PC-9 (cell line): ENCODE measurements around the gene NADSYN1. TPM values are rescaled to one million over a fixed set of nuclear protein-coding genes. Genes with fewer than 3 reads are reported as not detected.

Experiments used
- BruUV-seq: library from RNA; stranded (reverse); fragments of 400-500 nt; replicated peaks from 2 replicates; lab custom pipeline; 2021; lab: Mats Ljungman, UMichigan
- CTCF ChIA-PET: fragments of 300-600 bp; sonication (Branson Sonifier 250); formaldehyde crosslinking; loops from one replicate; lab custom pipeline; 2022; ENCODE audit warnings: antibody characterized with exemption; lab: Charles Lee
- POLR2A ChIA-PET: fragments of 300-600 bp; sonication (Branson Sonifier 250); formaldehyde crosslinking; loops from one replicate; lab custom pipeline; 2022; ENCODE audit warnings: antibody characterized with exemption; ENCODE audit not compliant: unreplicated experiment; lab: Charles Lee
- DNase-seq, 2 experiments: peaks; one replicate each; pipeline versions ENCODE4 v3.0.0 to v3.0.0-alpha.2; 2015 to 2022; ENCODE audit warnings: mixed read lengths in 1 of 2
- H2AFZ ChIP-seq: fragments of 200-600 bp; sonication (generic); 2 replicates; pipeline ENCODE4 v1.8.1; 2017; ENCODE audit warnings: antibody characterized with exemption
- H3F3A ChIP-seq: fragments of 200-600 bp; sonication (generic); 2 replicates; pipeline ENCODE4 v1.8.1; 2017; ENCODE audit warnings: antibody characterized with exemption, mild to moderate bottlenecking, low read depth; ENCODE audit not compliant: insufficient read depth
- H3K27ac ChIP-seq: fragments of 200-600 bp; sonication (generic); 2 replicates; pipeline ENCODE4 v1.6.1; 2016; ENCODE audit warnings: mixed run types
- H3K27me3 ChIP-seq: fragments of 200-600 bp; sonication (generic); 2 replicates; pipeline ENCODE4 v1.6.1; 2016; ENCODE audit warnings: low read depth, mixed run types; ENCODE audit not compliant: insufficient read depth
- H3K36me3 ChIP-seq: fragments of 200-600 bp; sonication (generic); 2 replicates; pipeline ENCODE4 v1.6.1; 2016; ENCODE audit warnings: low read depth, mixed run types
- H3K4me1 ChIP-seq: fragments of 200-600 bp; sonication (generic); replicated peaks from 2 replicates; pipeline ENCODE4 v1.6.1; 2016; ENCODE audit warnings: mixed run types; ENCODE audit not compliant: insufficient read depth
- H3K4me2 ChIP-seq: fragments of 200-600 bp; sonication (generic); 2 replicates; pipeline ENCODE4 v1.6.1; 2017; ENCODE audit warnings: mixed run types
- H3K4me3 ChIP-seq: fragments of 200-600 bp; sonication (generic); 2 replicates; pipeline ENCODE4 v1.6.1; 2016; ENCODE audit warnings: mixed run types
- H3K79me2 ChIP-seq: fragments of 200-600 bp; sonication (generic); 2 replicates; pipeline ENCODE4 v1.6.1; 2017; ENCODE audit warnings: low read depth, mixed run types
- H3K9me2 ChIP-seq: fragments of 200-600 bp; sonication (generic); 2 replicates; pipeline ENCODE4 v1.8.1; 2017; ENCODE audit warnings: mild to moderate bottlenecking; ENCODE audit not compliant: insufficient read depth
- H3K9me3 ChIP-seq: fragments of 200-600 bp; sonication (generic); 2 replicates; pipeline ENCODE4 v1.8.1; 2016; ENCODE audit warnings: low read depth; ENCODE audit not compliant: insufficient read depth
- H4K20me1 ChIP-seq: fragments of 200-600 bp; sonication (generic); 2 replicates; pipeline ENCODE4 v1.8.1; 2017; ENCODE audit not compliant: insufficient read depth
- CTCF ChIP-seq: fragments of 200-600 bp; sonication (generic); conservative IDR thresholded peaks from 2 replicates; pipeline ENCODE4 v1.6.1; 2017; ENCODE audit warnings: mixed run types, antibody characterized with exemption, mild to moderate bottlenecking, moderate library complexity
- EZH2 ChIP-seq: fragments of 200-600 bp; sonication (generic); IDR thresholded peaks from 2 replicates; pipeline ENCODE4 v1.8.0; 2017; ENCODE audit warnings: antibody characterized with exemption, low read depth
- intact Hi-C: fragments of 100-400 bp; cut with micrococcal nuclease; formaldehyde crosslinking; loops from one replicate; pipeline ENCODE4 v1.10.0; 2022; ENCODE audit not compliant: unreplicated experiment
- total RNA-seq: library from RNA; stranded (reverse); gene quantifications from 2 replicates; pipeline ENCODE4 v1.2.3, GENCODE V29; 2021

The NADSYN1 gene
- total RNA-seq, 1 experiment from 2014 or later: 118 TPM

GRCh38 chr11:71482746-71483364 lies 29.9 kb downstream of the NADSYN1 start:
- no peaks in the 10 kb centered on the region for H3K27me3 ChIP-seq
- no peaks in the 10 kb centered on the region for H3K79me2 ChIP-seq
- TF ChIP-seq CTCF (no peak), EZH2 (no peak)
- H3F3A ChIP-seq: peaks cover 33% of the 10 kb centered on the region
- peaks cover 27% of the 10 kb centered on the region for H3K4me1 ChIP-seq
- intact Hi-C loops: no loop called here
- H3K4me2 ChIP-seq: no peak overlapping the region
- ChIA-PET CTCF (no interaction called here), POLR2A (no interaction called here)
- no peak overlapping the region for H3K4me3 ChIP-seq
- no peaks in the 10 kb centered on the region for H3K9me3 ChIP-seq
- DNase-seq: no peak
- H3K9me2 ChIP-seq: no peaks in the 10 kb centered on the region
- no peak overlapping the region for H3K27ac ChIP-seq
- H4K20me1 ChIP-seq: no peaks in the 10 kb centered on the region
- H3K36me3 ChIP-seq: peaks cover 40% of the 10 kb centered on the region
- H2AFZ ChIP-seq: no peak overlapping the region
- no TSS peak for BruUV-seq

GRCh38 chr11:71483692-71484091 lies 30.7 kb downstream of the NADSYN1 start:
- H3K4me1 ChIP-seq: peaks cover 36% of the 10 kb centered on the region
- H3K4me2 ChIP-seq: no peak overlapping the region
- DNase-seq: no peak
- no peaks in the 10 kb centered on the region for H3K27me3 ChIP-seq
- BruUV-seq: no TSS peak
- H3K9me3 ChIP-seq: no peaks in the 10 kb centered on the region
- H2AFZ ChIP-seq: no peak overlapping the region
- H3K9me2 ChIP-seq: no peaks in the 10 kb centered on the region
- TF ChIP-seq EZH2 (no peak), CTCF (no peak)
- POLR2A ChIA-PET: no interaction called here
- peaks cover 33% of the 10 kb centered on the region for H3K36me3 ChIP-seq
- no peak overlapping the region for H3K4me3 ChIP-seq
- intact Hi-C loops: no loop called here
- H3F3A ChIP-seq: peaks cover 34% of the 10 kb centered on the region
- no peak overlapping the region for H3K27ac ChIP-seq
- no peaks in the 10 kb centered on the region for H4K20me1 ChIP-seq
- no peaks in the 10 kb centered on the region for H3K79me2 ChIP-seq
- CTCF ChIA-PET: no interaction called here

- Histone ChIP-seq H3K36me3 (peaks cover 31% of the 10 kb centered on the region), H3K4me2 (no peak overlapping the region), H3K9me3 (no peaks in the 10 kb centered on the region), H4K20me1 (no peaks in the 10 kb centered on the region), H3K27me3 (no peaks in the 10 kb centered on the region), H3K4me3 (no peak overlapping the region), H3K9me2 (no peaks in the 10 kb centered on the region), H3K4me1 (peaks cover 41% of the 10 kb centered on the region), H3F3A (peaks cover 34% of the 10 kb centered on the region), H3K79me2 (no peaks in the 10 kb centered on the region), H3K27ac (no peak overlapping the region), H2AFZ (no peak overlapping the region)
- intact Hi-C loops: no loop called here
- CTCF ChIA-PET: no interaction called here
- BruUV-seq: no TSS peak
- POLR2A ChIA-PET: no interaction called here
- TF ChIP-seq EZH2 (no peak), CTCF (no peak)
- no peak for DNase-seq
Observed at GRCh38 chr11:71484248-71485062, 31.5 kb downstream of the NADSYN1 start.
